Immature natural killer cell (primary cell): Measurements from ENCODE around the gene IGSF21. TPM values are rescaled to one million over a fixed set of nuclear protein-coding genes. Genes with fewer than 3 reads are reported as not detected.

ENCODE experiments used
- DNase-seq, 3 donors: peaks; one replicate each; pipeline ENCODE4 v3.0.0; 2022; ENCODE audit warnings: mixed read lengths in 1 of 3
- H3K27ac Mint-ChIP-seq, 6 donors: one replicate each; pipeline ENCODE4 v1.8.0; 2020; ENCODE audit warnings: mixed read lengths in 6 of 6, mild to moderate bottlenecking in 5 of 6, inconsistent platforms in 4 of 6, moderate library complexity in 3 of 6
- H3K27me3 Mint-ChIP-seq, 3 donors: one replicate each; pipeline ENCODE4 v1.8.0; 2020 to 2021; ENCODE audit warnings: low read depth in 3 of 3, mild to moderate bottlenecking in 3 of 3, mixed read lengths in 3 of 3, moderate library complexity in 3 of 3, inconsistent platforms in 1 of 3
- H3K36me3 Mint-ChIP-seq, 3 donors: one replicate each; pipeline ENCODE4 v1.8.0; 2020; ENCODE audit warnings: mixed read lengths in 3 of 3, inconsistent platforms in 2 of 3, mild to moderate bottlenecking in 2 of 3
- H3K4me1 Mint-ChIP-seq, 2 donors: one replicate each; pipeline ENCODE4 v1.8.0; 2020; ENCODE audit warnings: inconsistent platforms in 2 of 2, mild to moderate bottlenecking in 2 of 2, mixed read lengths in 2 of 2, moderate library complexity in 1 of 2
- H3K4me3 Mint-ChIP-seq, 5 donors: one replicate each; pipeline ENCODE4 v1.8.0; 2020; ENCODE audit warnings: mild to moderate bottlenecking in 5 of 5, mixed read lengths in 5 of 5, inconsistent platforms in 3 of 5, moderate library complexity in 3 of 5
- H3K9me3 Mint-ChIP-seq, 6 donors: one replicate each; pipeline ENCODE4 v1.8.0; 2020; ENCODE audit warnings: mild to moderate bottlenecking in 6 of 6, mixed read lengths in 6 of 6, inconsistent platforms in 4 of 6, moderate library complexity in 3 of 6
- polyA plus RNA-seq, 3 donors: library from polyadenylated mRNA; unstranded; fragments of 300-500 nt; fragmentation: Illumina TruSeq; gene quantifications; one replicate each; pipeline ENCODE4 v1.2.3, GENCODE V29; 2021

The IGSF21 gene
- polyA plus RNA-seq, 3 donors from 2014 or later = not detected

DNA sequence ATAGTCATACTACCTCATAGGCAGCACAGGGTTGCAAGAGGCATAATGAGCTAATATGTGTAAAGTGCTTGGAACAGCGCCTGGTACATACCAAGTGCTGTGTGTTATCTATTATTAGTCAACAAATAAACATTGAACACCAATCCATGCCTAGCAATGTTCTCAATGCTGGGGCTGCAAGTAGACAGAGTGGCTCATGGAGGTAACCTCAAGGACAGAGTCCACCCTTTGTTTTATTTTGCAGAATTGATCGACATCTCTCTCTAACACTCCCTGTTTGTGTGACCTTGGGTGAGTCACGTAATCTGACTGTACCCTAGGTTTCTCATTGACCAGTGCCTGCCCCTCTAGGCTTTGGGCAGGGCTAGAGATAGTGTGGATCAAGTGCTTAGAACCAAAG is 209.2 kb downstream of the IGSF21 start:
- no peak for DNase-seq
- no peak overlapping the region for H3K4me3 Mint-ChIP-seq
- H3K36me3 Mint-ChIP-seq = no peaks in the 10 kb centered on the region
- H3K27ac Mint-ChIP-seq = no peak overlapping the region
- H3K9me3 Mint-ChIP-seq = no peaks in the 10 kb centered on the region
- H3K27me3 Mint-ChIP-seq = peaks cover 0 to 3% (median 1%) of the 10 kb centered on the region in 3 donors
- no peaks in the 10 kb centered on the region for H3K4me1 Mint-ChIP-seq

DNA sequence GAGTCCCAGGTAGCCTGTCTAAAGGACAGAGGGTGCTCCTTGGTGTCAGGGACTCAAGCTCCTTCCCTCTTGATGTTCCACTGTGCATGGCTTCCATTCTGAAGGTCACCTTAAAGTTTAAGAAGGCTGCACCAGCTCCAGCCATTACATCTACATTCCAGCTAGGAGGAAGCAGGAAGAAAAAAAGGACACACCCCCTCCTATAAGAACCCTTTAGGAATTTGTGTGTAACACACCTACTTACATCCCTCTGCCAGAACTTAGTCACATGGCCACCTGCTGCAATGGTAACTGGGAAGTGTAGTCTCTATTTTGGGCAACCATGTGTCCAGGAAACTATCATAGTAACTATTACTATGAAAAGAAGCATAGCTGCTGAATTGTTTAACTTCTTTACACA is 211.5 kb downstream of the IGSF21 start:
- H3K4me3 Mint-ChIP-seq = no peak overlapping the region
- no peak for DNase-seq
- peaks cover 0 to 4% (median 1%) of the 10 kb centered on the region in 3 donors for H3K27me3 Mint-ChIP-seq
- no peaks in the 10 kb centered on the region for H3K4me1 Mint-ChIP-seq
- H3K9me3 Mint-ChIP-seq = no peaks in the 10 kb centered on the region
- no peaks in the 10 kb centered on the region for H3K36me3 Mint-ChIP-seq
- no peak overlapping the region for H3K27ac Mint-ChIP-seq

DNA sequence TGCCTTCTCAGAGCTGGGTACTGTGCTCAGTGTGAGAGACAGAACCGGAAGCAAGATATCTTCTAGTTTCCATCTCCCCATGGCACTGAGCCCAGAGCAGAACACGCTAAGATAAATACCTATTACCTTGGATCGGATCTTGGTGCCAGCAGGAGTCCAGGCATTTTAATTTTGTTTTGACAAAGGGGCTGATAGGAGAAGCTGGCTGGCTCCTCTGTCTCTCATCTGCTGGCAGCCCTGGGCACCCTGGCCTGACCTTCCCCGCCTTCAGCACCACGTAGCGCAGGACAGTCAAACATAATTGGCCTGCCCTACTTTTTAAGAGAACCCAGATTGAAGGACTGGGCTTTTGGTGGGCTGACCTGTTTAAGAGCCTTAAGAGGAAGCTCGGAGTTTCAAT is 212.5 kb downstream of the IGSF21 start:
- H3K9me3 Mint-ChIP-seq = no peaks in the 10 kb centered on the region

DNA sequence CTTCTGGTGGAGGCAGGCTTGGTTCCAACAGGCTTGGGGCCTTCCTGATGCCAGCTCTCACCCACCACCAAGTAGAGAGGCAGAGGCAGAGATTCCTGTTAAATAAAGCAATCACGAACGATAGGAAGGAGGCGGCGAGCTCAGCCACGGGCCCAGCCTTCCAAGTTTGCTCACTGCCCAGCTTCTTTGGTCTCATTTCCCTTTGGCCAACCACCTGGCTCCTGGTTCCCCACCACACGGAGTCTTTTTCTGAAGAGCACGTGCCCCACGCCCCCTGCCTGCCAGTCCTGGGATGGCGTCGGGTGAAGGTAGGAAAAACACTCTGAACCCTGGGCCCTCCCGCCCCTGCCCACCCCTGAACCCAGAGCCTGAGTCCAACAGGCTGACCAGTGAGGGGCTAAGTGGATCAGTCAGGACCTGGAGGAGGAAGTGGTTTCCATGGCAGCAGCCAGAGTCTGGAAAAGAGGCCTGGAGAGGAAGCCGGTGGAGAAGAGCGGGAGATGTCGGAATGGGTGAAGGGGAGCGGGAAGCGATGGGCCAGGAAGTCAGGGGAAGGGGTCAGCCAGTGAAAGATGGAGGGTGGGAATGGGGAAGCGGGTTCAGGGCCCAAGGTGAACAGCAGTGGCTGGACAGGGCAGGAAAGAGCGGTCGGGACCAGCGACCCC is 214.9 kb downstream of the IGSF21 start:
- no peak overlapping the region for H3K27ac Mint-ChIP-seq
- H3K4me1 Mint-ChIP-seq = no peaks in the 10 kb centered on the region
- no peak overlapping the region for H3K4me3 Mint-ChIP-seq
- no peaks in the 10 kb centered on the region for H3K36me3 Mint-ChIP-seq
- H3K27me3 Mint-ChIP-seq = peaks cover 0 to 4% (median 0%) of the 10 kb centered on the region in 3 donors
- H3K9me3 Mint-ChIP-seq = no peaks in the 10 kb centered on the region
- DNase-seq = no peak

More for the DNA sequence above, 212.5 kb downstream of the IGSF21 start:
- H3K27me3 Mint-ChIP-seq = peaks cover 0 to 4% (median 1%) of the 10 kb centered on the region in 3 donors
- no peaks in the 10 kb centered on the region for H3K36me3 Mint-ChIP-seq
- H3K27ac Mint-ChIP-seq = no peak overlapping the region
- no peaks in the 10 kb centered on the region for H3K4me1 Mint-ChIP-seq
- H3K4me3 Mint-ChIP-seq = no peak overlapping the region
- DNase-seq = no peak

DNA sequence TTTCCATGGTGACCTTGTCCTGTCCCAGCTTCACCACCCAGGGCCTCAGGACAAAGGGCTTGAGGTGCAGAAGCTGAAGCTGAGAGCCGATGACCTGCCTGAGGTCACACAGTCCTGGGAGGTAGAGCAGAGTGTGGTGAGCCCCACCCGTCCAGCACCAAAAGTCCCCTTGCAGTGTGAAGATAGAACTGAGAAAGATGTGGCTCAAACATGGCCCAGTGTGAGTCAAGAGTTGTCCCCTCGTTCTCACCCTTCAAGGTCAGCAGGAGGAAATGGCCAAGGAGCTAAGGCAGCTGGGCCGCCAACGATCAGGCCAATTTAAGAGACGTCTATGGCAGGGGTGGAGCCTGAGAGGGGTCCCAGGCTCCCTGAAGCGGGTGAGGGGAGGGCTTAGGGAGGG is 215.7 kb downstream of the IGSF21 start:
- Mint-ChIP-seq H3K4me1 (no peaks in the 10 kb centered on the region), H3K4me3 (no peak overlapping the region), H3K9me3 (no peaks in the 10 kb centered on the region), H3K36me3 (no peaks in the 10 kb centered on the region), H3K27me3 (peaks cover 0 to 4% (median 0%) of the 10 kb centered on the region in 3 donors), H3K27ac (no peak overlapping the region)
- DNase-seq = no peak

DNA sequence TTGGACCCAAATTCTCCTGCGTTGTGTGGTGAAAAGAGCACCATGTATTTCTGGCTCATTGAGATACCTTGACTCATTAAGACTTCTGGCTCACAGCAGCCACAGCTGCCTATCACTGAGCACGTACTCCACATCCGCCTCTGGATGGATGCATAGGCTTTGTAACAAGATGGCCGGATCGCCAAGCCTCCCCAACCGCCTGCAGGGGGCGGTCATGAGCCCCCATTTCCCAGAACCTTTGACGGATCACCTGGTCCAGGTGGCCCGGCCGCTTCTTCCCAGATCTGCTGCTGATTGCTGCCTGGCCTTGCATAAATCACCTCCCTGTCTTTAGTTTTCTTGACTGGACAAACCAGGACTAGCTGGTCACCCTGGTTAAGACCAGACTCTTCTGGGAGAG is 216.6 kb downstream of the IGSF21 start:
- Mint-ChIP-seq H3K4me3 (no peak overlapping the region), H3K9me3 (no peaks in the 10 kb centered on the region), H3K4me1 (no peaks in the 10 kb centered on the region), H3K36me3 (no peaks in the 10 kb centered on the region), H3K27ac (no peak overlapping the region), H3K27me3 (peaks cover 0 to 4% (median 0%) of the 10 kb centered on the region in 3 donors)
- no peak for DNase-seq

DNA sequence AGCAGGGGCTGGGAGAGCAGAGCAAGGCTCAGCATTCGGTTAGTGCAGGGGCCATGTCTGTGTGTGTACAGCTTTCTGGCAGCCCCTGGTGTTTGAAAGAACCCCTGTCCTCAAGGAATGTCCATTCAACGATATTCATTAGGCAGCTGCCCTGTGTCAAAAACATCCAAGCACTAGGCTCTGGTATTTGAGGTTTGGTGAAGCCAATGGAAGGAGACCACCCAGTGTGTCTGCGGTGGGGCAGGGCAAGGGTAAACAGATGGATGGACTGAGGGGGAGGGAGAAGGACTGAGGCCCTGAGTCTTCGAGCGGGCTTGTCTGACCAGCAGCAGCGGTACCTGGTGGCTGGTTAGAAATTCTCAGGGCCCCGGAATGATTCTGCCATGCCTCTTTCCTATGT is 217.5 kb downstream of the IGSF21 start:
- Mint-ChIP-seq H3K4me3 (no peak overlapping the region), H3K36me3 (no peaks in the 10 kb centered on the region), H3K9me3 (no peaks in the 10 kb centered on the region), H3K27me3 (peaks cover 0 to 4% (median 1%) of the 10 kb centered on the region in 3 donors), H3K27ac (no peak overlapping the region), H3K4me1 (no peaks in the 10 kb centered on the region)
- no peak for DNase-seq

DNA sequence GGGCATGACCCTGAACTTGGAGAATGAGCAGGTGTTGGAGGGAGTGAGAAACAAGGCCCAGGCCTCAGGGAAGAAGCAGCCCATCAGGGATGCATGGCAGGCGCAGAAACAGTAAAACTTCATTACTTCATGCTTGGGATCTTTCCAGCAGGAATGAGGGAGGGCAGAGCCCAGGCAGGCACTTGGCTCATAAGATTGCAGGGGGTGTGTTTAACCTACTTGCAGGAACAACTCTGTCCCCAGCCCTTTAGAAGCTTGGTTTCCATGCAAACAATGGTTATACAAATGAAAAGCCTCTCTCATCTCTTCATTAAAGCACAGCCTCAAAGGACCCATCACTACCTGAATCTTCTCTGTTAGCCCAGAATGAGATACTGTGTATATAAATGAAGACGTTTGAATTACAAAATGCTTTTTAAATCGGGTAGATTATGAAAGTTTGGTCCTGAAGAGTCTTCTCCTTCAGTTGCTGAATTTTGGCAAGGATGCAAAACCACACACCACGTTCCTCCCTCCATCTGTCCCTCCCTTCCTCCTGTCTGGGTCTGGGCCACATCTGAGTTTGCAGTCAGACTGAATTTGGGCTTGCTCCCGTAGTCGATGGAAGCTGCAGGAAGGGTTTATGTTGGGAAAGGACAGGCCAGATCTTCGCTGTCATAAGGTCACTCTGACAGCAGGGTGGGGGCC is 218.8 kb downstream of the IGSF21 start:
- Mint-ChIP-seq H3K27ac (no peak overlapping the region), H3K36me3 (no peaks in the 10 kb centered on the region), H3K4me3 (no peak overlapping the region), H3K4me1 (no peaks in the 10 kb centered on the region), H3K9me3 (no peaks in the 10 kb centered on the region), H3K27me3 (peaks cover 0 to 4% (median 1%) of the 10 kb centered on the region in 3 donors)
- no peak for DNase-seq

DNA sequence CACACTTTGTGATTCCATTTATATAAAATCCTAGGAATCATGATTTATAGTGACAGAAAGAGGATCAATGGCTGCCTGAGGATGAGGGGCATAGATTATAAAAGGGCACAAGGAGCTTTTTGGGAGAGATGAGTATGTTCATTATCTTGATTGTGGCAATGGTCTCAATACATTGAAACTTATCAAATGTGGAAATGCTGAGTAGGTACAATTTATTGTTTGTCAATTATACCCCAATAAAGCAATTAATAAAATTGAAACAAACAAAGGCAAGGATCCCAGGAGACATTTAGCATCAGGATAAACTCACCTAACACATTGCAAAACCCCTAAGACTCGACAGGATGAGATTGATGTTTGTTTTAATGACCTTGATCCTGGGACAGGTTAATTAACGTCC is 220.1 kb downstream of the IGSF21 start:
- no peaks in the 10 kb centered on the region for H3K4me1 Mint-ChIP-seq
- no peaks in the 10 kb centered on the region for H3K36me3 Mint-ChIP-seq
- H3K9me3 Mint-ChIP-seq = no peaks in the 10 kb centered on the region
- H3K27me3 Mint-ChIP-seq = peaks cover 1 to 4% (median 2%) of the 10 kb centered on the region in 3 donors
- no peak overlapping the region for H3K27ac Mint-ChIP-seq
- no peak for DNase-seq
- H3K4me3 Mint-ChIP-seq = no peak overlapping the region

DNA sequence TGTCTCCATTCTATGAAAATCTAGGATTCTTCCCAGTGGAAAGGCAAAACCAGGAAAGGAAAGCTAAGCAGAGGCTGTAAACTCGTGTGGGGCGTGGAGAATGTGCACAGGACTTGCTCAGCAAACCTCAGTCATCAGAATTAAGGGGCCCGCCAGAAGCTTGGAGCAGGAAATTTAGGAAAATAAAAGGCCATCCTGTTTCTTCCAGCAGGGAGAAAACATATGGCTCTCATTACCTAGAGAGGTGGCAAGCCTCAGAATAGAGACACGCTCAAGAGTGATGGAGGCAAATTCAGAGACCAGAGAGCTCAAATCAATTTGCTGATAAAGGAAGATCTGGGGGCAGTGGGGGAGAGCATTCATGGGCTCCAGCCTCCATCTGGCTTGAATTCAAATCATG is 221.2 kb downstream of the IGSF21 start:
- no peak overlapping the region for H3K4me3 Mint-ChIP-seq
- H3K36me3 Mint-ChIP-seq = no peaks in the 10 kb centered on the region
- no peak overlapping the region for H3K27ac Mint-ChIP-seq
- no peak for DNase-seq
- H3K9me3 Mint-ChIP-seq = no peaks in the 10 kb centered on the region
- H3K4me1 Mint-ChIP-seq = no peaks in the 10 kb centered on the region
- H3K27me3 Mint-ChIP-seq = peaks cover 1 to 2% (median 2%) of the 10 kb centered on the region in 3 donors

DNA sequence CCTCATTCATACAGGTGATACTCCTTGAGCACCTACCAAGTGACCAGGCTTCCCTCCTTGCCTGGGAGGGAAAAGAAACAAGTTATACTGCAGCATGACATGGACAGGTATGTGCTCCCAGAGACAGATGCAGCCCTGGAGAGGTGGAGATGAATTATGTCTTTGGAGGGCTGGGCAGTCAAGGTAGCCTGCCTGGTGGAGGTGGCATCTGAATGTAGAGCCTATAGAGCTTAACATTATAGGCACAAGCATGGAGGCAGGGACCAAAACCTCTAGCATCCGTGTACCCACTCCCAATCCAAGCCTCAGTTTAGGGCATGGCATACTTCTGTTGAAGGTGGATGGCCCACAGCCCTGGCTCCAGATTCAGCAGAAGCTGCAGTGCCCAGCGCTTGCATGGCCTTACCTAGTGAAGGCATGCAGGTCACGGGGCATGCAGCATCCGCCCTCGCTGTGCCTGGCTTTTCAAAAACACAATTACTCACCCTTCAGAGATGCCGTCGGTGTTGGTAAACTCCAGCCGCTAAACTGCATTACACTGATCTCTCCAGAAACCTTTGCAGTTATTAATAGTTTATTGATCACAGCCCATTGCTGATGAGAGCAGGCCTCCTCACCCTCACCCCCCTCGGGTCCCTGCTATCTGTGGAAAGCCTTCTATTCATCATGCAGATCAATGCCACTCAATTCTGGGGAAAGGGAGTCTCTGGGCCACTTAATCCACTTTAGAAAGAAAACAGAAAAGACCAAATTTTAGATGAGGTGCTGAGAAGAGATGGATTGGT is 222.1 kb downstream of the IGSF21 start:
- Mint-ChIP-seq H3K9me3 (no peaks in the 10 kb centered on the region), H3K4me1 (no peaks in the 10 kb centered on the region), H3K4me3 (no peak overlapping the region), H3K36me3 (no peaks in the 10 kb centered on the region), H3K27me3 (peaks cover 1 to 2% (median 2%) of the 10 kb centered on the region in 3 donors), H3K27ac (no peak overlapping the region)
- no peak for DNase-seq

DNA sequence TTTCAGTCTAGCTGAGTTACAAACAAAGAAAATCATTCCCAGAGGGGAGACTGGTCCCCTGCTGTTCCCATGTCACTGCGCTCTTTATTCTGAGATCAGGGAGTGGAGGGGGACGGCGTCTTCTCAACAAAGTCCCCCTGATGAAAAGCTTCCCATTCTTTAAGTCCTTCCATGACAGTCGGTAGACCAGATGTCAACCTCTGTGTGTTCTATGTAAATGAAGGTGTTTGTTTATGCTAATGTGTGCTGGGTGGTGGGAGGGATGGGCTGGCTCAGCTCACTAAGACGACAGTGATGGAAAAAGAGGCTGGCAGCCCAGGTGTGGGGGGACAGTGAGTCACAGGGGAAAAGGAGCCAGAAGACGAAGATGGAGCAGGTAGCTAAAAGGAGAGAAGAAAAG is 225.0 kb downstream of the IGSF21 start:
- Mint-ChIP-seq H3K4me3 (no peak overlapping the region), H3K36me3 (no peaks in the 10 kb centered on the region), H3K27ac (no peak overlapping the region), H3K4me1 (no peaks in the 10 kb centered on the region), H3K9me3 (no peaks in the 10 kb centered on the region), H3K27me3 (peaks cover 1 to 6% (median 2%) of the 10 kb centered on the region in 3 donors)
- no peak for DNase-seq

DNA sequence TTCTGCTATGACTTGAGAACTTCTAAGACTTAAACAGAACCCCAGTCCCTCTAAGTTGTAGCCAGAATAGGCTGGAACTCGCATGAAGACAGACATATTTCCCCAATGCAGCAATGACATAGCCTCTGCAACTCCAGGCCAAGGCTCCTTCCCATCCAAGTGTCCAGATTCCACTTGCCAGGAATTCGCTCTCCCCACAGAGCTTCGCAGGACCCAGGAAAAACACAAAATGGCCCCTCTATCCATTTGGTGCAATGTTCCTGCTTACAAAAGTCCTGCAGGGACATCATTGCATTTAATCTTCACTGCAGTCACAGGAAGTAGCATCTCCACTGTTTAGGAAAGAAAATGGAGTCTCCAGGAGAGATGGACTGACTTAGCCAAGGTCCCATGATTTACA is 225.6 kb downstream of the IGSF21 start:
- no peaks in the 10 kb centered on the region for H3K36me3 Mint-ChIP-seq
- no peak for DNase-seq
- no peaks in the 10 kb centered on the region for H3K4me1 Mint-ChIP-seq
- H3K27ac Mint-ChIP-seq = no peak overlapping the region
- no peaks in the 10 kb centered on the region for H3K9me3 Mint-ChIP-seq
- H3K4me3 Mint-ChIP-seq = no peak overlapping the region
- H3K27me3 Mint-ChIP-seq = peaks cover 1 to 6% (median 2%) of the 10 kb centered on the region in 3 donors

DNA sequence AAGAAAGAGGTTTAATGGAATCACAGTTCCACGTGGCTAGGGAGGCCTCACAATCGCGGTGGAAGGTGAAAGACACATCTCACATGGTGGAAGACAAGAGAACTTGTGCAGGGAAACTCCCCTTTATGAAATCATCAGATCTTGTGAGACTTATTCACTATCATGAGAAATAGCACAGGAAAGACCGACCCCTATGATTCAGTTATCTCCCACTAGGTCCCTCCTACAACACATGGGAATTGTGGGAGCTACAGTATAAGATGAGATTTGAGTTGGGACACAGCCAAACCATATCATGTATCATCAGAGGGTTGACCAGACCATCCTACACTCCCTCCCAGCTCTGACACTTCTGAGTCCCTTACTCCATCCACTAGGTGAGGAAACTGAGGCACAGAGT is 229.2 kb downstream of the IGSF21 start:
- no peak for DNase-seq
- Mint-ChIP-seq H3K27me3 (peaks cover 3 to 5% (median 3%) of the 10 kb centered on the region in 3 donors), H3K4me3 (no peak overlapping the region), H3K9me3 (no peaks in the 10 kb centered on the region), H3K36me3 (no peaks in the 10 kb centered on the region), H3K27ac (no peak overlapping the region), H3K4me1 (no peaks in the 10 kb centered on the region)
